ENCODE results near the gene GLDC.

DNA sequence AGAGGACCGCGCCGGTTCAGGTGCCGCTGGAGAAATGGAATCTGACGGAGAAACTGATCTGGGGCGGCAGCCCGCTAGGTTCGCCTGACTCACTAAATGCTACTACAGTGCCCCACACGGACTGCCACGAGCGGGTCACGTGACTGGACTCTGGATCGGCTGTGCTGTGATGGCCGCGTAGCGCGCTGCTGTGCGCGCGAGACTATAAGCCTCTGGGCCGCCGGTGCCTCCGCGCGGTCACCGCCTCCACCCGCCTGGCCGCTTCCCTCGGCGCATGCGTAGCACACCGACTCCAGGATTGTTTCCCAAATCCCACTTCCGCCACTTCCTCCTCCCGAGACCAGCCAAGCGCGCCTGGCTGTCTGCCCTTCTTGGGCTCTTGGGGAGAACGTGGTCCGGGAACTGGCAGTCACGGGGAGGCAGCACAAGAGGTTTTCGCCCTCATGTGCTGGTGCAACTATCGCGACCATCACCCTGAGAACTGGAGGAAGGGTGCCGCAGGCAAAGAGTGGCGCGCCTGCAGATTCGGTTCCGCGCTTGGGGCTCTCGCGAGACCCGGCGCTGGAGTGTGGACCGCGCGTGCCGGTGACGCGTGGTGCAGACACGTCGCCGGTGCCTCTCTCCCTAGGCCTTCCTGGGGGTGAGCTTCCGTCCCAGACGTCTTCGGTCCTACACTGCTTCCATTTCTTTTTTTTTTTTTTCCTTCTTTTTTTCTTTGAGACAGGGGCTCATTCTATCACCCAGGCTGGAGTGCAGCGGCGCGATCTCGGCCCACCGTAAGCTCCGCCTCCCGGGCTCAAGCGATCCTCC, 35.8 kb upstream of the GLDC start:
- TF ChIP-seq, protein P1, sequence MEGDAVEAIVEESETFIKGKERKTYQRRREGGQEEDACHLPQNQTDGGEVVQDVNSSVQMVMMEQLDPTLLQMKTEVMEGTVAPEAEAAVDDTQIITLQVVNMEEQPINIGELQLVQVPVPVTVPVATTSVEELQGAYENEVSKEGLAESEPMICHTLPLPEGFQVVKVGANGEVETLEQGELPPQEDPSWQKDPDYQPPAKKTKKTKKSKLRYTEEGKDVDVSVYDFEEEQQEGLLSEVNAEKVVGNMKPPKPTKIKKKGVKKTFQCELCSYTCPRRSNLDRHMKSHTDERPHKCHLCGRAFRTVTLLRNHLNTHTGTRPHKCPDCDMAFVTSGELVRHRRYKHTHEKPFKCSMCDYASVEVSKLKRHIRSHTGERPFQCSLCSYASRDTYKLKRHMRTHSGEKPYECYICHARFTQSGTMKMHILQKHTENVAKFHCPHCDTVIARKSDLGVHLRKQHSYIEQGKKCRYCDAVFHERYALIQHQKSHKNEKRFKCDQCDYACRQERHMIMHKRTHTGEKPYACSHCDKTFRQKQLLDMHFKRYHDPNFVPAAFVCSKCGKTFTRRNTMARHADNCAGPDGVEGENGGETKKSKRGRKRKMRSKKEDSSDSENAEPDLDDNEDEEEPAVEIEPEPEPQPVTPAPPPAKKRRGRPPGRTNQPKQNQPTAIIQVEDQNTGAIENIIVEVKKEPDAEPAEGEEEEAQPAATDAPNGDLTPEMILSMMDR (conservative IDR thresholded peaks at IDR 0.05): no peak
- TF ChIP-seq ZFX (IDR thresholded peaks at IDR 0.05): peak; percentile 46; the same call in 1 of the 2 replicates
